HG03064 (cell line): ENCODE data around the gene SEC14L1.

Experiments used
- ATAC-seq: cut with Tn5 transposase; IDR thresholded peaks from one replicate; pipeline ENCODE4 v1.9.1; 2021; ENCODE audit warnings: low read depth; ENCODE audit not compliant: unreplicated experiment

The SEC14L1 gene

DNA sequence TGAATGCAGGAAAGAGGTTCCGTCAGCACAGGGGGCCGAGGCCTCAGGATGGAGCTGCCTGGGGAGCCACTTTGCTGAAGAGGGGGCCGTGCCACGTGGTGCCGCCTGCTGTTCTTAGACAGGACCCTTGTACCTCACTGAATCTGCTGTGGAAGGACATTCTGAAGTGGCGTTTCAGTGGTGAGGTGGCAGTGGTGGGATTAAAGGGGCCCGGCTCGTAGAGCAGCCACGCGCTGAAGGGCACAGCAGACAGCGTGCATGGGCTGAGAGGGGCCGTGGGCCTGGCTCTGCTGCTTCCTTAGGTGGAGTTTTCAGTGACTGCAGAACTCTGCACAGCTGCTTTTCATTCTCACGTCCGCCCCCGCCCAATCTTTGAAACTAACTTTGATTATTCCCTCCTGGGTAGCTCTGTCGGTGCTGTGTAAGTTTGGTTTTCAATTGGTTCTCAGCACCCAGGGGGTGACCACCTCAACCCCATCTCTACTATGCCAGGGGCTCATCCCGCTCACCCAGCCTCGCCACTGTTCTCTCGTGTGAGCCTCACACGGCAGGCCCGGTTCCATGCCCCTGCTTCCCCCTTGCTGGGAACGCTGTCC lies 70.3 kb downstream of the SEC14L1 start:
- ATAC-seq, result no peak

- ATAC-seq, result no peak
These were observed 70.9 kb downstream of the SEC14L1 start for GRCh38 chr17:77211681-77212080.

- ATAC-seq, result peak; percentile 66
These were observed 71.5 kb downstream of the SEC14L1 start for GRCh38 chr17:77212081-77212832.

DNA sequence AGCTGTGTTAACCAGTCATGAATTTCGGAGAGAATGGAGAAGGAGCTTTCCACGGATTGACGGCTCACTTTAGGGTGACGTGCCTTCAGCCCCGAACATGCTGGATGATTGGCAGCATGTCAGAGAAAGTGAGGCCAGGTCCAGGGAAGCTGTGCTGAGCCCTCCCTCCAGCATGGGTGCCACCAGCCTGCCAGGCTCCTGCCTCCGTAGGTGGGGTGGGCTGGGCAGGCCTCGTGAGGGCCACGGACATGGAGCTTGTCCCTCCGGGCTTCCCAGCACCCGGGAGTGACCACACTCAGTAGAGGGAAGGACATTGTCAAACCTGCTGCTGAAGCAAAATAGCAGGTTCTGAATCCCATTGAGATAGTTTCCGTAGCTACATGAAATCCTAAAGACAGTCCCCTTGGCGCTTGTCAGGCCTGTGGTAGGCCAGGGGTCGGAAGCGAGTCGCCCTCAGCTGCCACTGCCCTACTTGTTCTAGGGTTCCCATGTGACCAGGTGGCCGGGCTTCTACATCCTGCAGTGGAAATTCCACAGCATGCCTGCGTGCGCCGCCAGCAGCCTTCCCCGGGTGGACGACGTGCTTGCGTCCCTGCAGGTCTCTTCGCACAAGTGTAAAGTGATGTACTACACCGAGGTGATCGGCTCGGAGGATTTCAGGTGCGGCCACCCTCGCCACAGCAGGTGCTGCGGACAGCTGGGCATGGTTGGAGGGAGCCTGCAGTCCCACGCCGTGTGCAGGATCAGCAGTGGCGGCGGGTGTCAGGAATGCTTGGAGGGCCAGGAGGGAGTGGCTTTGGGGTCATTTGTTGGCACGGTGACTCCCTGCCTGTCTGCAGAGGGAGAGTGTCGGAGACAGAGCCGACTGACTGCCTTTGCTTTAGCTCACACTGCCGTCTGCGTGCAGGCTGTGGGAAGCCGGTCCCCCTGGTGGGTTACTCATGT lies 72.3 kb downstream of the SEC14L1 start:
- no peak for ATAC-seq

DNA sequence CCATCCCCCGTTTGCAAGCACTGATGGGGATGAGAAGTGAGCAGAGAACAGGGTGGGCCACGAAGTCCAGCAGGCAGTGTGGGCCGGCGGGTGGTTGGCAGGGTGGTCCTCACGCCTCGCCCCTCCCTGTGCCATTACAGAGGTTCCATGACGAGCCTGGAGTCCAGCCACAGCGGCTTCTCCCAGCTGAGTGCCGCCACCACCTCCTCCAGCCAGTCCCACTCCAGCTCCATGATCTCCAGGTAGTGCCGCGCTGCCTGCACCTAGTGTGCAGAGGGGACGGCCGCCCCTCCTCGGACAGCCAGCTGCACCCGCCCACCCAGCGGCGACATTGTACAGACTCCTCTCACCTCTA lies 73.0 kb downstream of the SEC14L1 start:
- ATAC-seq, result no peak

- ATAC-seq, result no peak
These were observed 73.6 kb downstream of the SEC14L1 start for GRCh38 chr17:77214328-77214727.

DNA sequence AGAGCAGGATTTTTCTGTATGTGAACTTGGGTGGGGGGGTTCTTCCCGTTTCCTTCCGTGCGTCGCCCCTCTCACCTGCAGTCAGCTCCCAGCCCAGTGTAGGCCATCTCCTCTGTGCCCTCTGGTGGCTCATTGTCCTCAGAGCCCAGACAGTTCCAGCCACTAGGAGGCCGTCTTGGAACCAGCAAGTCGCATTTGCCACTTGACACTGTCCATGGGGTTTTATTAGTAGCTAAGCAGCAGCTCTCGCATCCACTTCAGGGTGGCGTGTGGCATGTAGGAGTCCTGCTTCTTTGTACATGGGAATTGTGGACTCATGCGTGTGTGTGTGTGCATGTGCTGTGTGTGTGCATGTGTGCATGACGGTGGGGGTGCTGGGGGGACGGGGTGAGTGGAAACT lies 74.0 kb downstream of the SEC14L1 start:
- no peak for ATAC-seq

GRCh38 chr17:77215281-77215680 lies 74.5 kb downstream of the SEC14L1 start:
- ATAC-seq, result no peak

DNA sequence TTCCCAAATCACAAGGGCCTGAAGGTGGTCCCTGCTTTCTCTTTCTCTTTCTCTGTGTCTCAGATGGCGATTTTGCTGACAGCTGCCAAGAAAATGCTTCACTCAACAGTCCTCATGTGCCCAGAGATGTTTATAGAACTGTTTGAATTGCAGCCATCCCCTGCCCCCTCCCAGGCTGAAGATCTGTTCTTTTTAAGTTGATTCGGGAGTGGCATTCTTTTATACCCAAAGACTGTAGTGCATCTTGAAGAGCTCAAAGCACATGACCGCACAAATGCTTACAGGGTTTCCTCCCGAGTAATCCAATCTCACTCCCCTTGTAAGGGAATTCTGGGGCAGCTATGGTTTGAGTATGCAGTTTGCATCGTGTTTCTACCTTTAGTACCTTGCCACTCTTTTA lies 75.7 kb downstream of the SEC14L1 start:
- no peak for ATAC-seq

DNA sequence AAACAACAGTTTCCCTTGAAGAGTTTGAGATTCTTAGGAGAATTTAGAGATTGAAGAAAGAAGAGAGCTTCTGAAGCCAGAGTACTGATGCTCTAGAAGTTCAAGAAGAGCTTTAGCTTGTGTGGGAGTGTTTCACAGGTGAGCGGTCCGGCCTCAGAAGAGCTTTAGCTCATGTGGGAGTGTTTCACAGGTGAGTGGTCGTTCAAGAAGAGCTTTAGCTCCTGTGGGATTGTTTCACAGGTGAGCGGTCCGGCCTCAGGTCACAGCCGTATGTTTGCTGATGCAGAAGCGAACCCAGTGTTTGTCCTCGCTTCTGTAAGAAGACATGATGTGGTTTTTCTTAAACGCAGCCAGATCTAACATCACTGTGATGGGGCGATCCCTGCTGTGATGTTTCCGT lies 76.4 kb downstream of the SEC14L1 start:
- no peak for ATAC-seq

- no peak for ATAC-seq
These were observed 76.8 kb downstream of the SEC14L1 start for GRCh38 chr17:77217566-77217965.

- ATAC-seq, result no peak
These were observed 78.1 kb downstream of the SEC14L1 start for GRCh38 chr17:77218902-77219301.

GRCh38 chr17:77222356-77222755 lies 81.6 kb downstream of the SEC14L1 start:
- no peak for ATAC-seq

DNA sequence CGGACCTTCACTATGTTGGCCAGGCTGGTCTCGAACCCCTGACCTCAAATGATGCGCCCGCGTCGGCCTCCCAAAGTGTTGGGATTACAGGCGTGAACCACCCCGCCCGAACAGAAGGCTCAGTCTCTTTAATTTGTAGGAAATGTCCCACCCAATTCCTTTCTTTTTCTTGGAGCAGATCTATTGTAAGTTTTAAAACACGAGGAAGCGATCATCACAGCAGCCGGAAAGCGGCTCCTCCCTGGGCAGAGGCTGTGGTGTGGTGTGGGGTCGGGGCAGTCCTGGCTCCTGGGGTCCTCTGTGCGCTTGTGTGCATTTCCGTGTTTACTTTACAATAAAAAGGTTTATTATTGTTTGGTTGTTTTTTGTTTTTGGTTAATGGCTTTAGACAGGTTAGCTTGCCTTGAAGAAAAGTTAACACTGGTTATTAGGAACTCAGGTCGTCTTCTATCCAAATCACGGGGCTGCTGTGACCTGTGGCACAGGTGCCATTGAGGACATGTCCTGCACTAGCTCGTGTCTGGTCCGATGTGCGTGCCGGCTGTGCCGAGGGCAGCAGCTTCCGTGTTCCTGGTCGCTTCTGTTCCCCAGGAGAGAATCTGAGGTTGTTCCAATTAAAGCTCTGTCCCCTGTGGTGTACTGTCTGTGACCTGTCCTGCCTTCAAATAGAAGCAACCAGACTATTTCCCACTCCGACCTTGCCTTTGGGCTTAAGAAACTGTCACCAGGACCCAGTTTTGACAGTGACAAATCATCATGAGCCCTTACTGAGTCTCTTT lies 83.1 kb downstream of the SEC14L1 start:
- ATAC-seq, result no peak

DNA sequence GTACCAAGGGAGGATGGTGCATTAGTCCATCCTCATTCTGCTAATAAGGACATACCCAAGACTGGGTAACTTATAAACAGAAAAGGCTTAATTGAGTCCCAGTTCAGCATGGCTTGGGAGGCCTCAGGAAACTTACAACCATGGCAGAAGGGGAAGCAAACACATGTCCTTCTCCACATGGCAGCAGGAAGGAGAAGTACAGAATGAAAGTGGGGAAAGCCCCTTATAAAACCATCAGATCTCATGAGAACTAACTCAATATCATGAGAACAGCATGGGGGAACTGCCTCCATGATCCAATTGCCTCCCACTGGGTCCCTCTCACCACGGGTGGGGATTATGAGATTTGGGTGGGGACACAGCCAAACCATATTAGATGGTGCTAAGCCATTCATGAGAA lies 84.5 kb downstream of the SEC14L1 start:
- no peak for ATAC-seq

GRCh38 chr17:77227461-77228240 lies 86.9 kb downstream of the SEC14L1 start:
- ATAC-seq, result no peak

GRCh38 chr17:77228241-77228752 lies 87.5 kb downstream of the SEC14L1 start:
- no peak for ATAC-seq

- no peak for ATAC-seq
These were observed 88.0 kb downstream of the SEC14L1 start for GRCh38 chr17:77228816-77229215.

GRCh38 chr17:77229786-77230435 lies 89.1 kb downstream of the SEC14L1 start:
- no peak for ATAC-seq
